ENCODE data around the gene MCUB.

Gene MCUB

GRCh38 chr4:109699553-109700225 lies 139.6 kb downstream of the MCUB start:
- no peaks in the 10 kb centered on the region for H3K27me3 ChIP-seq (ENCODE audit: control insufficient read depth, insufficient read depth, low read length)
- H3K9me3 ChIP-seq (ENCODE audit: control insufficient read depth, low read length): no peaks in the 10 kb centered on the region
- no peak overlapping the region for H3K9ac ChIP-seq (ENCODE audit: low read length)
- no peak overlapping the region for H3K4me3 ChIP-seq (ENCODE audit: low read length)
- no peaks in the 10 kb centered on the region for H3K36me3 ChIP-seq (ENCODE audit: control insufficient read depth, insufficient read depth, low read length)
- H3K4me1 ChIP-seq (ENCODE audit: control insufficient read depth, insufficient read depth, low read length): peaks cover 24% of the 10 kb centered on the region

DNA sequence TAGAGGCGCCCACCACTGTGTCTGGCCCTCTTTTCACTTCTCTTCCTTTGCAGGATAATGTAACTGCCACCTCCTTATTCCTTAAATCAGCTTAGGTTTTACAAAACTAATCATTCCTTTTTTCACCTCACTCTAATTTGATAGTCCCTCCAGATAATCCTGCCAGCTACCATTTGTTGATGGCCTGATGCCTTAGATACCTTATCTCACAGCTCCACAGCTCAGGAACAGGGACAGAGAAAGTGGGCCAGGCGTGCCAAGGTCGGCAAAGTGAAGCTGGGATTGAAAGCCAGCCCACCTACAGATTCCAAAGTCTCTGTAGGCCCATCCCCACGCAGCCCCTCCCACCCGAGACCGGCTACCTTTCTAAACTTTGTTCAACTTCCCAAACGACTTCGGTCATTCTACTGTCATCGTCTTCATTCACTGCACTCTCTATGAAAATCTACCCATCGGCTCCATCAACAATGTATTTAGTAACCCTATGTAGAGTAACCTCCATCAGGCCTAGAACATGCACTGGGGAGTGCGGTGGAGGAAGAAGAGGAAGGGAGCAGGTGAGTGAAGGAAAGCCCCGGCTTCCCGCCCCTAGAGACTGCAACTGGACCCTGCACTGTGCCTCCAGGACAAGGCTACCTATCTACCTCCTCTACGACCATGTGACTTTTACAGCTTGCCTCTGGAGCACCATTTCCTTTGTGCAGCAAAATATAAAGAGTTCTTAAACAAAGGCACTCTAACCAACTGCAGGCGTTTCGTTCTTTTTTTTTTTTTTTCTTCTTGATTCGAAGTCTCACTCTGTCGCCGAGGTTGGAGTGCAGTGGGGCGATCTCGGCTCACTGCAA lies 141.7 kb downstream of the MCUB start:
- Histone ChIP-seq H3K9me3 (ENCODE audit: control insufficient read depth, low read length) (no peaks in the 10 kb centered on the region), H3K36me3 (ENCODE audit: control insufficient read depth, insufficient read depth, low read length) (no peaks in the 10 kb centered on the region), H3K4me1 (ENCODE audit: control insufficient read depth, insufficient read depth, low read length) (peaks cover 24% of the 10 kb centered on the region), H3K4me3 (ENCODE audit: low read length) (peak overlapping the region; percentile 53), H3K9ac (ENCODE audit: low read length) (peak overlapping the region; percentile 80), H3K27me3 (ENCODE audit: control insufficient read depth, insufficient read depth, low read length) (no peaks in the 10 kb centered on the region)

- Histone ChIP-seq H3K36me3 (ENCODE audit: control insufficient read depth, insufficient read depth, low read length) (no peaks in the 10 kb centered on the region), H3K4me1 (ENCODE audit: control insufficient read depth, insufficient read depth, low read length) (peaks cover 18% of the 10 kb centered on the region), H3K9me3 (ENCODE audit: control insufficient read depth, low read length) (no peaks in the 10 kb centered on the region), H3K27me3 (ENCODE audit: control insufficient read depth, insufficient read depth, low read length) (no peaks in the 10 kb centered on the region), H3K9ac (ENCODE audit: low read length) (peak within 1 kb of the TSS; percentile 80), H3K4me3 (ENCODE audit: low read length) (peak within 1 kb of the TSS; percentile 53)
These were observed 143.1 kb downstream of the MCUB start, which contains the start of gene CASP6 for GRCh38 chr4:109702950-109703663. CASP6 (minus strand) TSS chr4:109703445; CDS start chr4:109703395, 50 bp downstream.

DNA sequence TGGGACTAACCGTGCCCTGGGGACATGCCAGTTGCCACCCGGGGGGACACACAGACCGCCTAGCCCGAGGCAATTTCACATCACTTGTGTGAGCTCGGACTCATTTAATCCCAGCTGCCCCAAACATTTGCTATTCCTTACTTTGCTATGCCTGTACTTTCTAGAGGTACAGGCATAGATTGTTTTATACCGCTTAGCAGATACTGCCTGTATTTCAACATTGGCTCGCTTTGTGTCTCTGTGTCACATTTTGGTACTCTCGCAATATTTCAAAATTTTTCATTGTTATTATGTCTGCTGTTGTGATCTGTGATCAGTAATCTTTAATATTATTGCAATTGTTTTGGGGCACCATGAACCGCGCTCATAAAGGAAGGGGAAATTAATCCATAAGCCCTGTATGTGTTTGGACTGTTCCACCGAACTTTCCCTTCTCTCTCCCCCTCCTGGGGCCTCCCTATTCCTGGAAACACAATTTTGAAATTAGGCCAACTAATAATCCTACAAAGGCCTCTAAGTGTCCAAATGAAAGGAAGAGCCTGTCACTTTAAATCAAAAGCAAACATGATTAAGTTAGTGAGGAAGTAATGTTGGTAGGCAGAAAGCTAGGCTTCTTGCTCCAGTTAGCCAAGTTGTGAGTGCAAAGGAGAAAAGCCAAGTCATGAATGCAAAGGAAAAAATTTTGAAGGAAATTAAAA lies 143.8 kb downstream of the MCUB start:
- H3K36me3 ChIP-seq (ENCODE audit: control insufficient read depth, insufficient read depth, low read length): no peaks in the 10 kb centered on the region
- H3K9ac ChIP-seq (ENCODE audit: low read length): peak overlapping the region; percentile 80
- no peak overlapping the region for H3K4me3 ChIP-seq (ENCODE audit: low read length)
- peaks cover 18% of the 10 kb centered on the region for H3K4me1 ChIP-seq (ENCODE audit: control insufficient read depth, insufficient read depth, low read length)
- H3K9me3 ChIP-seq (ENCODE audit: control insufficient read depth, low read length): no peaks in the 10 kb centered on the region
- H3K27me3 ChIP-seq (ENCODE audit: control insufficient read depth, insufficient read depth, low read length): no peaks in the 10 kb centered on the region

GRCh38 chr4:109708435-109708834 lies 148.4 kb downstream of the MCUB start:
- H3K9ac ChIP-seq (ENCODE audit: low read length): no peak overlapping the region
- H3K4me1 ChIP-seq (ENCODE audit: control insufficient read depth, insufficient read depth, low read length): no peaks in the 10 kb centered on the region

DNA sequence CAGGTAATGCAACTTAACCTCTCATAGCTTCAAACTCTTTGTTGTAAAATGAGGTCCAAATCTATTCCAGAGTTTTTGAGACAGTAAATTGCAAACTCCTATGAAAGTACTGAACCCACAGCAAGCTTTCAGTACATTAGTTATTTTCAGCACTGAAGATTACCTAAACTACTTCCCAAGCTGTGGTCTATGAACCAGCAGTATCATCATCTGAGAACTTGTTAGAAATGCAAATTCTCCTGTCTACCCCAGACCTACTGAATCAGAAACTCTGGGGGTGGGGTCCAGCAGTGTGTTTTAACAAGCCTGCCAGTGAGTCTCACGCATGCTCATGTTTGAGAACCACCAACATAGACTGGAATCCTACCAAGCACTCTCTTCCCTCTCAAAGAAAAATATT lies 148.9 kb downstream of the MCUB start:
- no peaks in the 10 kb centered on the region for H3K27me3 ChIP-seq (ENCODE audit: control insufficient read depth, insufficient read depth, low read length)
- no peaks in the 10 kb centered on the region for H3K9me3 ChIP-seq (ENCODE audit: control insufficient read depth, low read length)
- no peak overlapping the region for H3K9ac ChIP-seq (ENCODE audit: low read length)
- no peak overlapping the region for H3K4me3 ChIP-seq (ENCODE audit: low read length)
- no peaks in the 10 kb centered on the region for H3K36me3 ChIP-seq (ENCODE audit: control insufficient read depth, insufficient read depth, low read length)
- no peaks in the 10 kb centered on the region for H3K4me1 ChIP-seq (ENCODE audit: control insufficient read depth, insufficient read depth, low read length)

More at GRCh38 chr4:109708435-109708834, 148.4 kb downstream of the MCUB start:
- Histone ChIP-seq H3K27me3 (ENCODE audit: control insufficient read depth, insufficient read depth, low read length) (no peaks in the 10 kb centered on the region), H3K9me3 (ENCODE audit: control insufficient read depth, low read length) (no peaks in the 10 kb centered on the region), H3K36me3 (ENCODE audit: control insufficient read depth, insufficient read depth, low read length) (no peaks in the 10 kb centered on the region), H3K4me3 (ENCODE audit: low read length) (no peak overlapping the region)

DNA sequence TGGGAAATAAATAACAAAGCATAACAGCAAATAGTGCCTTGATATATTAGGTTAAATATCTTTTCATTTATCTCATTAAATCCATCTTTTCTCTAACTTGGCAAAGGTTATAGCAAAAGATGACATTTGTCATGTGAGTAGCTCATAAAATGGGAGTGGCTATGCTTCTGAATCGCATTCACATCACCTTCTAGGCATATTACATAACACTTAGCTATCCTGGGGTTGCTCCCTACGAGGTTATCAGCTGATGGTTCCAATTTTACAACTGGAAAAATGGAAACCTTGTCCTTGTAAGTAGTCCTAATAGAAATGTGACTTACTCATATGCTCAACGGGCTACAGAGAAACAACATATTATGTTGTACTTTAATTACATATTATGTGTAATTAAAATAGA lies 153.5 kb downstream of the MCUB start:
- Histone ChIP-seq H3K4me3 (ENCODE audit: low read length) (no peak overlapping the region), H3K9me3 (ENCODE audit: control insufficient read depth, low read length) (no peaks in the 10 kb centered on the region), H3K9ac (ENCODE audit: low read length) (no peak overlapping the region), H3K36me3 (ENCODE audit: control insufficient read depth, insufficient read depth, low read length) (peaks cover 4% of the 10 kb centered on the region), H3K27me3 (ENCODE audit: control insufficient read depth, insufficient read depth, low read length) (no peaks in the 10 kb centered on the region), H3K4me1 (ENCODE audit: control insufficient read depth, insufficient read depth, low read length) (no peaks in the 10 kb centered on the region)

GRCh38 chr4:109718759-109719158 lies 158.7 kb downstream of the MCUB start:
- Histone ChIP-seq H3K4me1 (ENCODE audit: control insufficient read depth, insufficient read depth, low read length) (no peaks in the 10 kb centered on the region), H3K9ac (ENCODE audit: low read length) (no peak overlapping the region), H3K9me3 (ENCODE audit: control insufficient read depth, low read length) (no peaks in the 10 kb centered on the region), H3K27me3 (ENCODE audit: control insufficient read depth, insufficient read depth, low read length) (no peaks in the 10 kb centered on the region), H3K4me3 (ENCODE audit: low read length) (no peak overlapping the region), H3K36me3 (ENCODE audit: control insufficient read depth, insufficient read depth, low read length) (peaks cover 4% of the 10 kb centered on the region)

- Histone ChIP-seq H3K9me3 (ENCODE audit: control insufficient read depth, low read length) (no peaks in the 10 kb centered on the region), H3K36me3 (ENCODE audit: control insufficient read depth, insufficient read depth, low read length) (no peaks in the 10 kb centered on the region), H3K4me3 (ENCODE audit: low read length) (no peak overlapping the region), H3K27me3 (ENCODE audit: control insufficient read depth, insufficient read depth, low read length) (no peaks in the 10 kb centered on the region), H3K4me1 (ENCODE audit: control insufficient read depth, insufficient read depth, low read length) (no peaks in the 10 kb centered on the region), H3K9ac (ENCODE audit: low read length) (no peak overlapping the region)
These were observed 159.6 kb downstream of the MCUB start for GRCh38 chr4:109719604-109720003.

DNA sequence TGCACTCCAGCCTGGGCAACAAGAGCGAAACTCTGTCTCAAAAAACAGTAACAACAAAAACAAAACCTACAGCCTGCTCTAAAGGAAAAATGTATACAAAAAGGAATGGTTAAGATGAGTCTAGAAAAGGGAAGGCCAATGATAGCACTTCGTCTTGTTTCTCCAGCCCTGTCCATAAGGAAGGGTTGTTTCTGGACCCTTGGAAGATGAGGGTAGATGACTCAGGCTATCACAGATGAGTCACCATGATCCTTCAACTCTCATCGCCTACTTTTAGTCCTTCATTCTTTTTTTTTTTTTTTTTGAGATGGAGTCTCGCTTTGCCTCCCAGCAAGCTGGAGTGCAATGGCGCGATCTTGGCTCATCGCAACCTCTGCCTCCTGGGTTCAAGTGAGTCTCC lies 161.0 kb downstream of the MCUB start:
- H3K9me3 ChIP-seq (ENCODE audit: control insufficient read depth, low read length): no peaks in the 10 kb centered on the region
- H3K27me3 ChIP-seq (ENCODE audit: control insufficient read depth, insufficient read depth, low read length): no peaks in the 10 kb centered on the region
- H3K4me1 ChIP-seq (ENCODE audit: control insufficient read depth, insufficient read depth, low read length): no peaks in the 10 kb centered on the region
- no peak overlapping the region for H3K9ac ChIP-seq (ENCODE audit: low read length)
- no peak overlapping the region for H3K4me3 ChIP-seq (ENCODE audit: low read length)
- H3K36me3 ChIP-seq (ENCODE audit: control insufficient read depth, insufficient read depth, low read length): no peaks in the 10 kb centered on the region

DNA sequence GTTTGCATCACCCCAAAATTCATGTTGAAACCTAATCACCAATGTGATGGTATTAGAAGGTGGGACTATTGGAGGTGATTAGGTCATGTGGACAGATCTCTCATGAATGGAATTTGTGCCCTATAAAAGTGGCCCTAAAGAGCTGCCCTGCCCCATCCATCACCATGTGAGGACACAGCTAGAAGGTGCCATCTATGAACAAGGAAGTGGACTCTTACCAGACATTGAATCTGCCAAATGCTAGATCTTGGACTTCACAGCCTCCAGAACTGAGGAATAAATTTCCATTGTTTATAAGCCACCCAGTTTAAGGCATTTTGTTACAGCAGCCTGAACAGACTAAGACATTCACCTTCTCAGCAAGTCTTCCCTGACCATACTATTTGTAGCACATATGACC lies 162.3 kb downstream of the MCUB start:
- no peaks in the 10 kb centered on the region for H3K27me3 ChIP-seq (ENCODE audit: control insufficient read depth, insufficient read depth, low read length)

More for the DNA sequence above, 162.3 kb downstream of the MCUB start:
- Histone ChIP-seq H3K4me3 (ENCODE audit: low read length) (no peak overlapping the region), H3K36me3 (ENCODE audit: control insufficient read depth, insufficient read depth, low read length) (no peaks in the 10 kb centered on the region), H3K4me1 (ENCODE audit: control insufficient read depth, insufficient read depth, low read length) (no peaks in the 10 kb centered on the region), H3K9me3 (ENCODE audit: control insufficient read depth, low read length) (no peaks in the 10 kb centered on the region), H3K9ac (ENCODE audit: low read length) (no peak overlapping the region)
